Neural progenitor cell (in vitro differentiated cells): ENCODE measurements around the gene SNX10.

Source experiments
- CTCF ChIP-seq: fragments of 200-600 bp; sonication (generic); IDR thresholded peaks from 2 replicates; pipeline ENCODE4 v1.5.1; 2017; ENCODE audit warnings: antibody characterized with exemption, mild to moderate bottlenecking
- EZH2 ChIP-seq: fragments of 200-600 bp; sonication (generic); IDR thresholded peaks from 2 replicates; pipeline ENCODE4 v1.6.1; 2017; ENCODE audit warnings: antibody characterized with exemption, mild to moderate bottlenecking, moderate library complexity
- EZH2phosphoT487 ChIP-seq: fragments of 200-600 bp; sonication (generic); IDR thresholded peaks from 2 replicates; pipeline ENCODE4 v1.6.1; 2017; ENCODE audit warnings: antibody characterized with exemption

GRCh38 chr7:26346611-26347203 is 55.0 kb downstream of the SNX10 start:
- TF ChIP-seq CTCF (no peak), EZH2 (no peak), EZH2phosphoT487 (no peak)
